ENCODE measurements around the gene ADAM12. TPM values are rescaled to one million over a fixed set of nuclear protein-coding genes. Genes with fewer than 3 reads are reported as not detected.

Gene ADAM12
- total RNA-seq, 4 donors from 2014 or later: 0.26 to 1.6 (median 0.47) TPM; not detected in 1

GRCh38 chr10:126196281-126196680 lies 192.0 kb downstream of the ADAM12 start:
- no peak for DNase-seq (ENCODE audit: low spot score in 2 of 2)
- no peak for TF ChIP-seq POLR2A (IDR thresholded peaks at IDR 0.05)
- no peak for TF ChIP-seq CTCF (IDR thresholded peaks at IDR 0.05)
- no peak overlapping the region for H3K4me3 ChIP-seq (ENCODE audit: low read depth, poor library complexity, severe bottlenecking)
- WGBS, 2 donors: 85% methylated on average over 3 of the region's 3 CpGs
- intact Hi-C loops (cut with DNase I; ENCODE audit: low total_unique reads): no loop called here

GRCh38 chr10:126191192-126191591 lies 197.1 kb downstream of the ADAM12 start:
- TF ChIP-seq CTCF (IDR thresholded peaks at IDR 0.05): no peak
- TF ChIP-seq POLR2A (IDR thresholded peaks at IDR 0.05): no peak
- intact Hi-C loops (cut with DNase I; ENCODE audit: low total_unique reads): no loop called here
- no peak overlapping the region for H3K4me3 ChIP-seq (ENCODE audit: low read depth, poor library complexity, severe bottlenecking)
- 87 to 89% methylated on average over 4 of the region's 4 CpGs for WGBS, 2 donors
- DNase-seq (ENCODE audit: low spot score in 2 of 2): no peak

- no peak for DNase-seq (ENCODE audit: low spot score in 2 of 2)
- intact Hi-C loops (cut with DNase I; ENCODE audit: low total_unique reads): no loop called here
- WGBS, 2 donors: 84% methylated on average over 3 of the region's 3 CpGs
- TF ChIP-seq CTCF (IDR thresholded peaks at IDR 0.05) (no peak), POLR2A (IDR thresholded peaks at IDR 0.05) (no peak)
- no peak overlapping the region for H3K4me3 ChIP-seq (ENCODE audit: low read depth, poor library complexity, severe bottlenecking)
Measured at GRCh38 chr10:126188679-126189200, 199.5 kb downstream of the ADAM12 start.

- no peak overlapping the region for H3K4me3 ChIP-seq (ENCODE audit: low read depth, poor library complexity, severe bottlenecking)
- no peak for DNase-seq (ENCODE audit: low spot score in 2 of 2)
- WGBS, 2 donors: 86 to 87% methylated on average over 5 of the region's 5 CpGs
- TF ChIP-seq CTCF (IDR thresholded peaks at IDR 0.05) (no peak), POLR2A (IDR thresholded peaks at IDR 0.05) (no peak)
- intact Hi-C loops (cut with DNase I; ENCODE audit: low total_unique reads): no loop called here
Measured at GRCh38 chr10:126187399-126187798, 200.9 kb downstream of the ADAM12 start.

GRCh38 chr10:126186766-126187165 lies 201.5 kb downstream of the ADAM12 start:
- 85 to 86% methylated on average over 5 of the region's 5 CpGs for WGBS, 2 donors
- intact Hi-C loops (cut with DNase I; ENCODE audit: low total_unique reads): no loop called here
- TF ChIP-seq POLR2A (IDR thresholded peaks at IDR 0.05) (no peak), CTCF (IDR thresholded peaks at IDR 0.05) (no peak)
- no peak overlapping the region for H3K4me3 ChIP-seq (ENCODE audit: low read depth, poor library complexity, severe bottlenecking)
- DNase-seq (ENCODE audit: low spot score in 2 of 2): no peak
